GM08714 (cell line): Measurements from ENCODE around the gene SGCE.

Experiments
- H3K4me3 ChIP-seq: fragments of 200-500 bp; sonication (Bioruptor generic); 2 replicates; pipeline ENCODE4 v1.5.1; 2014; ENCODE audit warnings: mild to moderate bottlenecking, low read length, inconsistent platforms
- ZNF274 ChIP-seq: IDR thresholded peaks from 2 replicates; pipeline ENCODE4 v1.6.1; 2012; ENCODE audit warnings: mild to moderate bottlenecking, low read depth, low read length

SGCE gene

DNA sequence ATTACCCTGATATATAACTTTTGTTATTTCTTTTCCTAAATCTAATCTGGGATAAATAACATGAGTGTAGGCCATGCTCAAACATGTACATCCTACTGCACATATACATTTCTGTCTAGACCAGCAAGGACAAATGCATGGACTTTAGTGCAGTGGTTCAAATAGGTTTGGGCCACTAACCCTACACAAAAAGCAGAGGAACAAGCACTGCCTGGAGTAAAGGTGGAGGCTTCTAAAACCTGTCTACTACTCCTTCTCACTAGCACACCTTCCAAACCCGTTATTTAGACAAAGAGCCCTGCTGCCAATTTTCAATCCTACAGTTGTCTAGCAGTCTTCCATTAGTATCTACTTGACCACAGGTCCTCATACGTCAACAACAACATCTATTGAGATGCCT lies 34.8 kb downstream of the SGCE start:
- TF ChIP-seq ZNF274: no peak

DNA sequence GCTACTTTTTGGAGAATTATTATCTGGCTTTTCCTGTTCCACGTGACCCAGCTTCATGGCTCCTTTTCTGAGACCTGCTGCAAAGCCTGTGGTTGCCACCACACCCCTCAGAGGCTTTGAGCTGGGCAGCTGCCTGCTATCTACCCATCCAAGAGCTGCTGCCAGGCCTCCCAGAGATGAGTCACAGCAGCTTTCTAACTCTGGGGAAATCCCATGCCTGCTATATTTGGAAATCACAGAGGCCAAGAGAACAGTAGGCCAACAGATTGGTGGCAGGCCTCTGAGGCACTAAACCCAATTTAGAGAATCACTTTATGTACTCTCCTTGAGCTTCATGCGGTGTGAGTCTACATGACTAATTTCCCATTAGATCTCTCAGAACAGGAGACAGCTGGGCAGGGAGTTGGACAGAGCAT lies 35.2 kb downstream of the SGCE start:
- H3K4me3 ChIP-seq: no peak overlapping the region
- no peak for TF ChIP-seq ZNF274

More for the DNA sequence above, 34.8 kb downstream of the SGCE start:
- no peak overlapping the region for H3K4me3 ChIP-seq

DNA sequence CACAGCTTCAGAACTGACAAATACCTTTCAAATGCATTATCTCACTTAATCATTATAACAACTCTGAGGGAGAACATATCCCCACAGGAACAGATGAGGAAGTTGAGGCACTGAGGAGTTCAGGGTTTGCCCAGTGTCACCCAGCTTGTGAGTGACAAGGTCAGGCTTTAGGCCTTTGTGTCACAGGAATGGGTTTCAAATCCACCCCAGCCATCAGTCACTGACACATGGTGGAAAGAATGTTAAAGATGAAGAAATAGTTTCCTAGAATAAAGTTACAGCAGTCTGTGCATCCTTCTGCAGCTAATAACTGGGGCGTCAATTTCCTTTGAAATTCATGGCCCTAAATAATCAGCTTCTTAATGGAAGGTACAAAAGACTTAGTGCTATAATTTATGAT lies 37.8 kb downstream of the SGCE start:
- TF ChIP-seq ZNF274: no peak
- no peak overlapping the region for H3K4me3 ChIP-seq

DNA sequence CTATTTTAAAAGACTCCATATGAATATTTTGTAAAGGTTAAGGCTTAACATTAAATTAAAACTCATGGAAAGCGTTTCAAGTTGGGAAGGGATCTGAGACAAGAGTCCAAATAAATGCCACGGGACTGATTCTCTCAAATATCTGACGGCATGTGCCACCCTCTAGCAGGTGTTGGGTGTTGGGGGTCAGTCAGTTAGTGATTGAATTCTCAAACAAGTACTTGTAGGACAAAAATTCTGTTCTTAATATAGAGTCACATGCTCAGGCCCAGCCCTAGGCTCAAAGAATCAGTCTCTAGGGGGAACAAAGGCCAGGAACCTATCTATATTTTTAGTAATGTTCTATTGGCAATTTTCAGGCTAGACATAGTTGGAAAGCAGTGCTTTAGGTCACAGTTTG lies 39.1 kb downstream of the SGCE start:
- no peak for TF ChIP-seq ZNF274
- H3K4me3 ChIP-seq: no peak overlapping the region

DNA sequence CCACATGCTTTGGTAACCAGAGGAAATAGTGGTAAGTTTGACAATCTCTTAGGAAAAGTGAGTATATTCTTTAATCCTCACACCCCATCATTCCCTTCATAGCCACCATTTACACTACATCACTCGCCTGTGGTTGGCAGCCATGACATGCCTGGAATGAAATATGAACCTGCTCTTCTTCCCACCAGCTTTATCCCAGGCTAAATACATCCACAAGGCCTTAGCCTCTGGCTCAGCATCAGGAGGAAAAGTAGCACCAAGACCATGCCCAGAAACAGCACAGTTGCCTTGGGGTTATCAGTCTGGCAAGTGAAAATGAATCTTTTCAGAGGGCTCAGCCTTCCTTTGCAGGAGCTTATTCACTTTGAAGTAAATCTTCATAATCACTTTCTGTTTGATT lies 40.3 kb downstream of the SGCE start:
- no peak overlapping the region for H3K4me3 ChIP-seq
- no peak for TF ChIP-seq ZNF274

DNA sequence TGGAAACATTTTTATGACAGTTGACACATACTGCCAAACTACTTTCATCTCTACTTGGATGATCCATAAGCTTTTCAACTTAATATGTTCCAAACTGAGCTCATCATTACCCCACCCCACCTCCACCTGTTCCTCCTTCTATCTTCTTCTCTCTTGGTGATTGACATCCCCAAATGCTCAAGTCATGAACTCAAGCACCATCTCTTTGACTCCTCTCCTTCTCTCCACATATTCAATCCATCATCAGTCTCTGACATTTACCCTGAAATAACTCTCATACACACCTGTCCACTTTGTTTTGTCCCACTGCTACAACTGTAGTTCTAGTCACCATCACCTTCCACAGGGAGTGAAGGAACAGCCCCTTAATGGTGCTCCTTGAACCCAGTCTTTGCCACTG lies 43.3 kb downstream of the SGCE start:
- H3K4me3 ChIP-seq: no peak overlapping the region
- TF ChIP-seq ZNF274: no peak

DNA sequence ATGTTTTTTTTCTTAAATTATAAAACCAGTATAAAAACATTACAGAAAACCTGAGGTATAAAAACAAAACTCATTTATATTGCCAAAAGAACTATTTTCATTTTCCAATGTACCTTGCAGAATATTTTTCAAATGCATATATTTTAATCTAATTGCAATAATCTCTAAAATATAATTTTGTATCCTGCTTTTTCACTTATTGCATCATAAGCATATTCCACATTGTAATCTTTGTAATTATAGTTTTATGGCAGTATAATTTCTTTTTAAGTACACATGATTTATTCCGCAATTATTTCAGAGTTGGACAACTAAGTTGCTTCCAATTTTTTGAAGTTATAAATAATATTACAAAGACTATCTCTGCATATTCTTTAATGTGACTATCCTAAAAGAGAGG lies 43.7 kb downstream of the SGCE start:
- no peak overlapping the region for H3K4me3 ChIP-seq
- no peak for TF ChIP-seq ZNF274

DNA sequence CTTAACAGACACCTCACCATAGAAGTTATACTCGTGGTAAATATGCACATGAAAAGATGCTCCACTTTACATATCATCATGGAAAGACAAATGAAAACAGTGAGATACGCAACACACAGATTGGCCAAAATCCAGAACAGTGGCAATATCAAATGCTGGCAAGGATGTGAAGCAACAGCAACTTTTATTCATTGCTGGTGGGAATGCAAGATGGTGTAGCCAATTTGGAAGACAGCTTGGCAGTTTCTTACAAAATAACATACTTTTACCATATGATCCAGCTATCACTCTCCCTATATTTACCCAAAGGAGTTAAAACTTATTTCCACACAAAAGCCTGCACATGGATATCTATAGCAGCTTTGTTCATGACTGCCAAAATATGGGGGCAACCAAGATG lies 46.4 kb downstream of the SGCE start:
- TF ChIP-seq ZNF274: no peak
- no peak overlapping the region for H3K4me3 ChIP-seq

DNA sequence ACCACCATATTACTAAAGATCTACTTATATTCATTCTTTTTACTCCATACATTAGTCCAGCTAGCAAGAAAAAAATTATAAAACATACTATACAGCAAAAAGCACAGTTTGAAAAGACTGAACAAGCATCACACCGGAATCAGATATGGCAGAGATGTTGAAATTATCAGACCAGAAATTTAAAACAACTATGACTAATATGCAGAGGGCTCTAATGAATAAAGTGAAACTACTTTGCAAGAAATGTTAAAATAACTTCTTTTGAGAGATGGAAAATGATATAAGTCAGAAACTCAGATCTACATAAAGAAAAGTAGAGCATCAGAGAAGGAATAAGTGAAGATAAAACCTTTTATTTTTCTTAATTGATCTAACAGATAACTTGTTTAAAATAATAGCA lies 50.9 kb downstream of the SGCE start:
- H3K4me3 ChIP-seq: no peak overlapping the region
- no peak for TF ChIP-seq ZNF274

DNA sequence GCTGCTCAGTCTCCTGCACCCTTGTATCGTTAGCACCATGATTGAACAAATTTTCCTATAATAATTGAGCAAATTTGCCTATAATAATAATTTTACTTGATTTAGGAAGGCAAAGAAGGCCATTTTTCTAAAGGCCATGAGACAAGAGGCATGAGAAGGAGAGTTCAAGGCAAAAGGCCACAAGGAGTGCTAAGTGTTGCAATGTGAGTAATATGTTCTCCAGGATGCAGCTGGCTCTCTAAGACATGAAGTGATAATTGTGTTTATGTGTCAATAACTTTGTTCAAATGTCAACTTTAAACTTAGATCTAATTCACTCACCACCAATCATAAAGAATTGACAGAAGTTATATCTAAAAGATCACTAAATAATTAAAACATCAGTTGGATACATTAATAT lies 53.8 kb downstream of the SGCE start:
- TF ChIP-seq ZNF274: no peak
- no peak overlapping the region for H3K4me3 ChIP-seq

DNA sequence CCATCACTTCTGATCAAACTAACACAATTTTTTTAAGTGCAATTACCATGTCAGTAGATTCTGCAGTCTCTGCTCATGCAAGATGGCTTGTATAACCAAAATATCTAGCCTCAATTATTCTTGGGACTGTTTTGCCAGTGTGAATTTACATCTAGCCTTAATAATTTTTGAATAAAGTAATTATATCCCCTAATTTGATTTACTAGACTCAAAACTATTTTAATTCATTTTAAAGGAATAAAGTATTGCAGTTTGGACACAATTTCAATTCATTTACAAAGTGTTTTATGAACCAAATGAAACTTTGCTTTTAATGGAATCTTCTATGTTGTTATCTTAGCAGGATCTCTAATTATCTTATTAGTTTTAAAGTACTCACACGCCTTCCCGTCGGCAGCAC lies 55.7 kb downstream of the SGCE start:
- no peak for TF ChIP-seq ZNF274
- H3K4me3 ChIP-seq: no peak overlapping the region

DNA sequence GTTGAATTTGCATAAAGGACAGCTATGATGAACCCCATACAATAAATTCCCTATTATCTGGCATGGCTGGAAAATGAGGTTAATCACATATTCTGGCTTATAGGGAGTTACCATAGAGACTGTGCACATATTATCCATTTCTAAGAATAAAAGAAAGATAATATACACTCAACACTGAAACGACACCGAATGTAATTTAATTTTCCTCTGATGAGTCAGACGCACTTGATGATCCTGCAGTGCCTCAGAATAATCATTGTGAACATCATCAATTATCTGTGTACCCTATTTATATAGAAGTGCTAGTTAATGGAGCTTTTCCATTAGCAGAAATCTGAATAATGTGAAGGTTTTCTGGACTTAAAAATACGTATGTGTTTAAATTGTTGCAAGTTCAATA lies 60.2 kb downstream of the SGCE start:
- no peak overlapping the region for H3K4me3 ChIP-seq
- TF ChIP-seq ZNF274: no peak

DNA sequence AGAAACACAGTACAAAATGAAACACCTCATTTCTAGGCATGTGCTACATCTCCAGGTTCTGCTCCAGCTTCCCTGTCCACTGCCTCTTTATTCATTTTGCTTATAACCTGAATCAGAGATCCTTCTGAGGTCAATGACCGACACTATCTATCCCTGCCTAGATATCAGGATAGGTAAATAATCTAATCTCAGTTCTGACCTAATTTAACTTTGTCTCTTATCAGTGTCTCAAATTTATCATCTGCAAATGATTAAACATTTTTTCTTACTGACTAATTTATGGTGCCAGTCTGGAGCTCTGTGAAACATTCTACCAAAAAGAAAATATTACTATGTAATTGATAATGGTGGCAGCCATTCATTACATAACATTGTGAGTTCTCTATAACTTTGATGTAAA lies 61.1 kb downstream of the SGCE start:
- no peak overlapping the region for H3K4me3 ChIP-seq
- TF ChIP-seq ZNF274: no peak

DNA sequence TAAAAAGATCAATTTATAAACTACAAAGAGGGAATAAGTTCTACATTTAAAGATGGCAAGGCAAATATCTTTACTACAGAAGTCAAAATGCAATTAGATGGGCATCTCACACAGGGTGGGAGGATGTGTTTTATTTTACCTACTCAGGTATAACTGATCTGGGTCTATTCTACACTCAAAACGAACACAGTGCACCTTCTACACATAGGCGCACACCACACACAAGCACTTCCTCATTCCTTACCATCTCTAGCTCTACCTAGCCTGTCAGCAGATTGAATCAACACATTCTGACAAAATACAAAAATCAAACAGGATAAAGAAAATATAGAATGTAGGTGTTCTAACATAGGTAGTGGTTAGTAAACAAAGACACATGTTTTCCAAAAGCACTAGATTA lies 64.8 kb downstream of the SGCE start:
- no peak overlapping the region for H3K4me3 ChIP-seq
- no peak for TF ChIP-seq ZNF274

DNA sequence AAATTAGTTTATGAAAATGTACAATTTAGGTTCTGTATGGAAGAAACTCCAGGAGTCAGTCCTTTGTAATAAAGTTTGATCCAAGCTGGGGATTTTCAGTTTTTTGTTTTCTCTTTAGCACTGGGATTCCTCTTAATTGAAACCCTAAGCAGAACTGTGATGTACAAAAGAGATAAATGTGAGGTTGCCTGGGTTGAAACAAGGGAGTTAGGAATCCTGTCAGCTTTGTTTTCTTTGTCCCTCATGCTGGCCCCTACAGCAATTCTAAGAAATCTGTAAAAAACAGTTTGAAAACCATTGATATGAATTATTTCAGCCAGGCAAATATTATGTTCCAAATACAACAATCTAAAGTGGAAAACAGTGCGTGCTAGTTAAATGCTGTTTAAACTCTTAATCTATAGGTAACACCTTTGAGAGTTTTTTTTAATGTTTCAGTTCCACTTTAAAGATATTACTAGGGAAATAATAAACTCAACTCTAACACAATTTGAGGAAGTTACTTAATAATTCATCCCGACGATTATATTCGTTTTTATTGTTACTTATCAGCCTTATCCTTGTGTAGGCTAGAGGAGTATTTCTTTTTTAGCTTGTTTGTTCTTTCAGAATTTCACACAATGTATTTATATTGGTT lies 65.3 kb downstream of the SGCE start:
- TF ChIP-seq ZNF274: no peak
- no peak overlapping the region for H3K4me3 ChIP-seq

DNA sequence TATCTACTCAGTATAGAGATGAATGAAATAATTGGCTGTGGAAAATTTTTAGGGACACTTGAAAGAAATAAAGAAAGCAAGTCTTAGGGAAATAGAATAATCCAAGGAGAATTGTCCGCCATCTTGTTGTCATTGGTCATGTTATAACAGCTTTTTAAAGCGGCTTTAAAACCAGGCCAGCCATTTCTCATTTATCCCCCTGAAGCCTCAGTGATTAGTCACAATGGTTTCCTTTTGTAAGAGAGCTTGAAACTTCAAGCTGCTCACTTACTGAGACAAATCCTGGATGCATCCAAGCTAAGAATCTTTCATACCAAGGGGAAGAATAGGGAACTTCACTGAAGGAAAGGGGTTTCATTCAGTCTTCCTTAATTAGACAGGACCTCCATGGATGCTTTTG lies 67.9 kb downstream of the SGCE start:
- H3K4me3 ChIP-seq: no peak overlapping the region
- TF ChIP-seq ZNF274: no peak
